ENCODE measurements around the gene NKG7. TPM values are rescaled to one million over a fixed set of nuclear protein-coding genes. Genes with fewer than 3 reads are reported as not detected.

The NKG7 gene
- total RNA-seq, 3 donors from 2014 or later: 2.1 TPM; not detected in 2

DNA sequence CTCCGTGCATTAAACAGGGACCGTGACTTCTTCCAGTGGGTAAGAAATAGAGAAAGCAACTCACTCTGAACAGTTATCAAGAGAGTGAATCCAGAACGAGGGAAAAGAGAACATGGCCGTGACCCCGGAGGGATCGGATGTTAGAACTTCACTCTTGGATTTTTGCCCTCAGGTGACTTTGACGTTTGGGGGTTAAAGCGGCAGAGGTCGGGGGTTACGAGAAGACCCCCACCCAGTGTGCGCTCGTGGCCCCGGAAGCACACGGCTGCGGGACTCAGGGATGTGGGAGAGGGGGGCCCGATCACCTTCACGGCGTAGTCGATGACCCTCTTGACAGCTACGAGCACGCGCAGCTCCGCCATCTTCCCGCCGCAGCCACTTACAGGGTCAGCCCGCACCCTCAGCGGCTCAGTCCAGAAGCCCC, 6.5 kb downstream of the NKG7 start, which contains the start of gene ETFB:
Gene ETFB (minus strand): TSS at position 424 of the 424 bp plus-strand sequence. CDS start 62 bp downstream, at position 362.
- H3K36me3 ChIP-seq: no peaks in the 10 kb centered on the region
- H3K4me1 ChIP-seq: no peaks in the 10 kb centered on the region
- H3K9me3 ChIP-seq: no peaks in the 10 kb centered on the region
- H3K27me3 ChIP-seq: no peaks in the 10 kb centered on the region
- H3K4me3 ChIP-seq: peak within 1 kb of the TSS; percentile 58 to 84 (median 82)
- H3K27ac ChIP-seq: peak within 1 kb of the TSS; percentile 94
- TF ChIP-seq POLR2A (IDR thresholded peaks at IDR 0.05): no peak
- peak in 1 of 3 donors; percentile 17 for TF ChIP-seq POLR2AphosphoS5 (IDR thresholded peaks at IDR 0.05)
- TF ChIP-seq, protein P1, sequence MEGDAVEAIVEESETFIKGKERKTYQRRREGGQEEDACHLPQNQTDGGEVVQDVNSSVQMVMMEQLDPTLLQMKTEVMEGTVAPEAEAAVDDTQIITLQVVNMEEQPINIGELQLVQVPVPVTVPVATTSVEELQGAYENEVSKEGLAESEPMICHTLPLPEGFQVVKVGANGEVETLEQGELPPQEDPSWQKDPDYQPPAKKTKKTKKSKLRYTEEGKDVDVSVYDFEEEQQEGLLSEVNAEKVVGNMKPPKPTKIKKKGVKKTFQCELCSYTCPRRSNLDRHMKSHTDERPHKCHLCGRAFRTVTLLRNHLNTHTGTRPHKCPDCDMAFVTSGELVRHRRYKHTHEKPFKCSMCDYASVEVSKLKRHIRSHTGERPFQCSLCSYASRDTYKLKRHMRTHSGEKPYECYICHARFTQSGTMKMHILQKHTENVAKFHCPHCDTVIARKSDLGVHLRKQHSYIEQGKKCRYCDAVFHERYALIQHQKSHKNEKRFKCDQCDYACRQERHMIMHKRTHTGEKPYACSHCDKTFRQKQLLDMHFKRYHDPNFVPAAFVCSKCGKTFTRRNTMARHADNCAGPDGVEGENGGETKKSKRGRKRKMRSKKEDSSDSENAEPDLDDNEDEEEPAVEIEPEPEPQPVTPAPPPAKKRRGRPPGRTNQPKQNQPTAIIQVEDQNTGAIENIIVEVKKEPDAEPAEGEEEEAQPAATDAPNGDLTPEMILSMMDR (IDR thresholded peaks at IDR 0.05): no peak
- DNase-seq (ENCODE audit: low spot score in 2 of 2): no peak
- intact Hi-C loops (cut with DNase I; ENCODE audit: low total_unique reads): no loop called here

- peak overlapping the region; percentile 94 for H3K27ac ChIP-seq
- peak overlapping the region; percentile 58 to 84 (median 82) for H3K4me3 ChIP-seq
- H3K27me3 ChIP-seq: no peaks in the 10 kb centered on the region
- DNase-seq (ENCODE audit: low spot score in 2 of 2): no peak
- H3K9me3 ChIP-seq: no peaks in the 10 kb centered on the region
- no peaks in the 10 kb centered on the region for H3K36me3 ChIP-seq
- TF ChIP-seq, protein P1 (IDR thresholded peaks at IDR 0.05): no peak
- TF ChIP-seq POLR2A (IDR thresholded peaks at IDR 0.05) (no peak), POLR2AphosphoS5 (IDR thresholded peaks at IDR 0.05) (no peak)
- intact Hi-C loops (cut with DNase I; ENCODE audit: low total_unique reads): no loop called here
- H3K4me1 ChIP-seq: no peaks in the 10 kb centered on the region
These were observed 7.1 kb downstream of the NKG7 start for GRCh38 chr19:51365211-51365964.

DNA sequence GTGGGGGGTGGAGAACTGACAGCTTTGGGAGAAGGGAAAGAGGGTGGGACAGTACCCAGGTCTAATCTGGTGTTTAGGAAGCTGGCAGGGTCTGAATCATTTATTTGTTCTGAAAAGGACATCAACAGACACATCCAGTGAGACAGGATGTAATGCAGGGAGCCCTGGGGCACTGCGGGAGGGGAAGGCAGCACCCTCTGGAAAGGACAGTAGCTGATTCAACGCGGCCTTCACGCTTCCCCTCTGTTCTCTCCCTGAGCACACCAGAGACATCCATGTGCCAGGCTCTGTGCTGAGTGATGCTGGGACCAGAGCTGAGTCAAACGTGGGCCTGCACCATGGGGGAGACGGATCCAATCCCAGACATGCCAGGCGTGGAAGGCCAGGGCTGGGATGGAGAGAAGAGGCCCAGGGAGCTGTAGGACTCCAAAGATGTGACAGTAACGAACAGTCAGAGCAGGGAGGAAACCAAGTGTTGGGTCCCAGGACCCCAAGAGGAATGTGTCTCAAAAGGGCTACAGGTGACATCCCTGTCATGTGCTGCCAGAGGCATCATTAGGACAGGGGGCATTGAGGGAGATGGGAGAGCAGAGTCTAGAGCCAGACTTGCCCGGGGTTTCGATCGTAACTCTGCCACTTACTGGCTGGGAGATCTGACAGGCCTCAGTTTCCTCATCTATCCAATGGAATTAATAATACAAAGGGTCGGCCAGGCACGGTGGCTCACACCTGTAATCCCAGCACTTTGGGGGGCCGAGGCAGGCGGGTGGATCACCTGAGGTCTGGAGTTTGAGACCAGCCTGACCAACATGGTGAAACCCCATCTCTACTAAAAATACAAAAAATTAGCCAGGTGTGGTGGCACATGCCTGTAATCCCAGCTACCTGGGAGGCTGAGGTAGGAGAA, 8.0 kb downstream of the NKG7 start:
- Histone ChIP-seq H3K4me3 (peak overlapping the region in 1 of 3 donors; percentile 82), H3K27me3 (no peaks in the 10 kb centered on the region), H3K27ac (peak overlapping the region; percentile 42 to 53), H3K4me1 (no peaks in the 10 kb centered on the region), H3K36me3 (no peaks in the 10 kb centered on the region), H3K9me3 (no peaks in the 10 kb centered on the region)
- TF ChIP-seq POLR2AphosphoS5 (IDR thresholded peaks at IDR 0.05) (no peak), POLR2A (IDR thresholded peaks at IDR 0.05) (no peak)
- TF ChIP-seq, protein P1 (IDR thresholded peaks at IDR 0.05): no peak
- DNase-seq (ENCODE audit: low spot score in 2 of 2): no peak
- intact Hi-C loops (cut with DNase I; ENCODE audit: low total_unique reads): no loop called here

GRCh38 chr19:51361239-51361638, 11.2 kb downstream of the NKG7 start:
- Histone ChIP-seq H3K36me3 (no peaks in the 10 kb centered on the region), H3K4me1 (no peaks in the 10 kb centered on the region), H3K27me3 (no peaks in the 10 kb centered on the region), H3K9me3 (no peaks in the 10 kb centered on the region), H3K4me3 (no peak overlapping the region), H3K27ac (no peak overlapping the region)
- no peak for DNase-seq (ENCODE audit: low spot score in 2 of 2)
- intact Hi-C loops (cut with DNase I; ENCODE audit: low total_unique reads): no loop called here
- TF ChIP-seq POLR2A (IDR thresholded peaks at IDR 0.05) (no peak), POLR2AphosphoS5 (IDR thresholded peaks at IDR 0.05) (no peak)
- TF ChIP-seq, protein P1 (IDR thresholded peaks at IDR 0.05): no peak

Measured in breast epithelium (tissue), 4 donors.